HUES64 (cell line): ENCODE results near the gene HIVEP2.

Source experiments
- H3K27ac ChIP-seq: 2 replicates; pipeline ENCODE4 v1.7.0; 2013; ENCODE audit warnings: low read depth, low read length, inconsistent platforms
- H3K27me3 ChIP-seq: 2 replicates; pipeline ENCODE4 v1.6.1; 2013; ENCODE audit warnings: mild to moderate bottlenecking, low read length; ENCODE audit not compliant: insufficient read depth
- H3K36me3 ChIP-seq: 2 replicates; pipeline ENCODE4 v1.6.1; 2013; ENCODE audit warnings: mild to moderate bottlenecking, low read length; ENCODE audit not compliant: insufficient read depth
- H3K4me1 ChIP-seq: 2 replicates; pipeline ENCODE4 v1.6.1; 2013; ENCODE audit warnings: mild to moderate bottlenecking, low read length, moderate library complexity; ENCODE audit not compliant: insufficient read depth
- H3K4me3 ChIP-seq: 2 replicates; pipeline ENCODE4 v1.5.1; 2013; ENCODE audit warnings: mild to moderate bottlenecking, low read length, moderate library complexity
- H3K9ac ChIP-seq: 2 replicates; pipeline ENCODE4 v1.6.1; 2013; ENCODE audit warnings: mild to moderate bottlenecking, low read depth, low read length
- H3K9me3 ChIP-seq: 2 replicates; pipeline ENCODE4 v1.6.1; 2013; ENCODE audit warnings: low read depth, low read length; ENCODE audit not compliant: insufficient read depth
- WGBS: fragments of 150-250, 120-280 bp; methylation state at CpG from one replicate; pipeline ENCODE4 v1.1.7; 2013; ENCODE audit warnings: missing lambda C conversion rate; 5-methylcytosine and 5-hydroxymethylcytosine counted together

HIVEP2 gene

GRCh38 chr6:142857233-142857761, 87.7 kb downstream of the HIVEP2 start:
- Histone ChIP-seq H3K27me3 (no peaks in the 10 kb centered on the region), H3K9me3 (no peaks in the 10 kb centered on the region), H3K4me1 (peaks cover 39% of the 10 kb centered on the region), H3K4me3 (no peak overlapping the region), H3K9ac (no peak overlapping the region), H3K27ac (no peak overlapping the region), H3K36me3 (no peaks in the 10 kb centered on the region)
- 92% methylated on average over 7 of the region's 7 CpGs for WGBS

GRCh38 chr6:142856624-142857232, 88.2 kb downstream of the HIVEP2 start:
- no peaks in the 10 kb centered on the region for H3K36me3 ChIP-seq
- no peak overlapping the region for H3K4me3 ChIP-seq
- H3K9me3 ChIP-seq, result no peaks in the 10 kb centered on the region
- no peak overlapping the region for H3K9ac ChIP-seq
- WGBS, result 93% methylated on average over 6 of the region's 6 CpGs
- no peaks in the 10 kb centered on the region for H3K27me3 ChIP-seq
- H3K4me1 ChIP-seq, result peaks cover 44% of the 10 kb centered on the region
- H3K27ac ChIP-seq, result no peak overlapping the region

GRCh38 chr6:142855893-142856623, 88.9 kb downstream of the HIVEP2 start:
- Histone ChIP-seq H3K9ac (no peak overlapping the region), H3K4me1 (peaks cover 50% of the 10 kb centered on the region), H3K27me3 (no peaks in the 10 kb centered on the region), H3K36me3 (no peaks in the 10 kb centered on the region), H3K27ac (no peak overlapping the region), H3K9me3 (no peaks in the 10 kb centered on the region), H3K4me3 (no peak overlapping the region)
- WGBS, result 86% methylated on average over 5 of the region's 5 CpGs

- Histone ChIP-seq H3K27ac (no peak overlapping the region), H3K9ac (no peak overlapping the region), H3K4me1 (peaks cover 51% of the 10 kb centered on the region), H3K27me3 (no peaks in the 10 kb centered on the region), H3K9me3 (no peaks in the 10 kb centered on the region), H3K4me3 (no peak overlapping the region), H3K36me3 (no peaks in the 10 kb centered on the region)
- WGBS, result 93% methylated on average over 10 of the region's 12 CpGs
Measured at GRCh38 chr6:142854589-142855488, 90.1 kb downstream of the HIVEP2 start.

- Histone ChIP-seq H3K4me3 (no peak overlapping the region), H3K27ac (no peak overlapping the region), H3K36me3 (no peaks in the 10 kb centered on the region), H3K4me1 (peaks cover 51% of the 10 kb centered on the region), H3K9me3 (no peaks in the 10 kb centered on the region), H3K27me3 (no peaks in the 10 kb centered on the region), H3K9ac (no peak overlapping the region)
- 90% methylated on average over 6 of the region's 6 CpGs for WGBS
Measured at GRCh38 chr6:142853244-142854180, 91.5 kb downstream of the HIVEP2 start.

- H3K9me3 ChIP-seq, result no peaks in the 10 kb centered on the region
- no peaks in the 10 kb centered on the region for H3K36me3 ChIP-seq
- H3K27me3 ChIP-seq, result no peaks in the 10 kb centered on the region
- no peak overlapping the region for H3K27ac ChIP-seq
- no peak overlapping the region for H3K4me3 ChIP-seq
- WGBS, result 96% methylated on average over 2 of the region's 2 CpGs
- H3K4me1 ChIP-seq, result peaks cover 56% of the 10 kb centered on the region
- no peak overlapping the region for H3K9ac ChIP-seq
Measured at GRCh38 chr6:142851601-142852000, 93.4 kb downstream of the HIVEP2 start.

GRCh38 chr6:142850679-142851423, 94.1 kb downstream of the HIVEP2 start:
- Histone ChIP-seq H3K9ac (no peak overlapping the region), H3K4me1 (peaks cover 59% of the 10 kb centered on the region)
- WGBS, result 89% methylated on average over 3 of the region's 3 CpGs

GRCh38 chr6:142848976-142849375, 96.0 kb downstream of the HIVEP2 start:
- H3K9me3 ChIP-seq, result no peaks in the 10 kb centered on the region
- no peaks in the 10 kb centered on the region for H3K27me3 ChIP-seq
- WGBS, result 95% methylated on average over 3 of the region's 3 CpGs
- H3K27ac ChIP-seq, result no peak overlapping the region
- H3K4me3 ChIP-seq, result no peak overlapping the region
- H3K4me1 ChIP-seq, result peaks cover 61% of the 10 kb centered on the region
- no peaks in the 10 kb centered on the region for H3K36me3 ChIP-seq
- no peak overlapping the region for H3K9ac ChIP-seq

More at GRCh38 chr6:142850679-142851423, 94.1 kb downstream of the HIVEP2 start:
- Histone ChIP-seq H3K27me3 (no peaks in the 10 kb centered on the region), H3K4me3 (no peak overlapping the region), H3K36me3 (no peaks in the 10 kb centered on the region), H3K27ac (no peak overlapping the region), H3K9me3 (no peaks in the 10 kb centered on the region)

- Histone ChIP-seq H3K27me3 (no peaks in the 10 kb centered on the region), H3K9ac (no peak overlapping the region), H3K4me1 (peaks cover 62% of the 10 kb centered on the region), H3K9me3 (no peaks in the 10 kb centered on the region), H3K36me3 (no peaks in the 10 kb centered on the region), H3K4me3 (no peak overlapping the region), H3K27ac (no peak overlapping the region)
Measured at GRCh38 chr6:142848156-142848555, 96.8 kb downstream of the HIVEP2 start.

GRCh38 chr6:142846883-142847287, 98.1 kb downstream of the HIVEP2 start:
- H3K4me3 ChIP-seq, result no peak overlapping the region

More at GRCh38 chr6:142846883-142847287, 98.1 kb downstream of the HIVEP2 start:
- Histone ChIP-seq H3K27me3 (no peaks in the 10 kb centered on the region), H3K9me3 (no peaks in the 10 kb centered on the region), H3K4me1 (peaks cover 62% of the 10 kb centered on the region), H3K9ac (no peak overlapping the region), H3K27ac (no peak overlapping the region), H3K36me3 (no peaks in the 10 kb centered on the region)
- 83% methylated on average over 5 of the region's 5 CpGs for WGBS
